G401.6 (cell line): Measurements from ENCODE around the gene USP24.
"Not testable (repeated sequence)": the region's sequence is repeated elsewhere in the genome, so short reads cannot be mapped to it uniquely, and the experiment has no call there.

Source experiments
- FAIRE-seq: peaks from 2 replicates; lab custom pipeline; 2012; peaks lifted over from hg19 to GRCh38; lab: Jason Lieb, UNC

USP24 gene

DNA sequence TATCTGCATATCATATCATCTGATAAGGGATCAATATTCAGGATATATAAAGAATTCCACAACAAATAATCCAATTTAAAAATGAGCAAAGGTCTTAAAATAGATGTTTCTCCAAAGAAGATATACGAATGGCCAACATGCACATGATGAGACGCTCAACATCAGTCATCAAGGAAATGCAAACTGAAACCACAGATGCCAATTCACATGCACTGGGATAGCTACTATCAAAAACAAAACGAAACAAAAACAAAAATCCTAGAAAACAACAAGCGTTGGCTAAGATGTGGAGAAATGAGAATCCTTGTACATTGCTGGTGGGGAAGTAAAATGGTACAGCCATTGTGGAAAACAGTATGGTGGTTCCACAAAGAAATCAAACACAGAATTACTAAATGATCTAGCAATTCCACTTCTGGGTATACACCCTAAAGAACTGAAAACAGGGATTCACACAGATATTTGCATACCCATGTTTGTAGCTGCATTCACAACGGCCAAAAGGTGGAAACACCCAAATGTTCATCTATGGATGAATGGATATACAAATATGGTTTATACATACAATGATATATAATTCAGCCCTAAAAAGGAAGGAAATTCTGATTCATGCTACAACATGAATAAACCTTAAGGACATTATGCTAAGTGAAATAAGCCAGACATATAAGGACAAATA is 96.4 kb downstream of the USP24 start:
- FAIRE-seq, result no peak

DNA sequence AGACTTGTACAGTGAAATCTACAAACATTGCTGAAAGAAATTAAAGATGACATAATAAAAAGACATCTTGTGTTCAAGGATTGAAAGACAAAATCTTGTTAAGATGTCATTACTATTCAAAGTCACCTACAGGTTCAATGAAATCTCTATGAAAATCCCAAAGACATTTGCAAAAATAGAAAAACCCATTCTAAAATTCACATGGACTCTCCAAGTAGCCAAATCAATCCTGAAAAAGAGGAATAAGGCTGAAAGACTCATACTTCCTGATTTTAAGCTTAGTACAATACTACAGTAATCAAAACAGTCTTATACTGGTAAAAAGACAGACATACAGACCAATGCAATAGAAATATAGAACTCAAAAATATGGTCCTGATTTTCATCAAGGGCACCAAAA is 97.2 kb downstream of the USP24 start:
- no peak for FAIRE-seq

DNA sequence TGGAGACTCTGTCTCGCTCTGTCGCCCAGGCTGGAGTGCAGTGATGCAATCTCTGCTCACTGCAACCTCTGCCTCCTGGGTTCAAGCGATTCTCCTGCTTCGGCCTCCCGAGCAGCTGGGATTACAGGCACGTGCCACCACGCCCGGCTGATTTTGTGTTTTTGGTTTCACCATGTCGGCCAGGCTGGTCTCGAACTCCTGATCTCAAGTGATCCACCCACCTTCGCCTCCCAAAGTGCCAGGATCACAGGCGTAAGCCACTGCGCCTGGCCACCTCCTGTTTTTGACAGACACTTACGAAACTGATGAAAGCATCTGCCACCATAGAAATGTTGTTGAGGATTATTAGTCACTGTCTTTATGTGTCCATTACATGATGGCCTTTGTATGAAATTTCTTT is 106.2 kb downstream of the USP24 start:
- not testable (repeated sequence) for FAIRE-seq

DNA sequence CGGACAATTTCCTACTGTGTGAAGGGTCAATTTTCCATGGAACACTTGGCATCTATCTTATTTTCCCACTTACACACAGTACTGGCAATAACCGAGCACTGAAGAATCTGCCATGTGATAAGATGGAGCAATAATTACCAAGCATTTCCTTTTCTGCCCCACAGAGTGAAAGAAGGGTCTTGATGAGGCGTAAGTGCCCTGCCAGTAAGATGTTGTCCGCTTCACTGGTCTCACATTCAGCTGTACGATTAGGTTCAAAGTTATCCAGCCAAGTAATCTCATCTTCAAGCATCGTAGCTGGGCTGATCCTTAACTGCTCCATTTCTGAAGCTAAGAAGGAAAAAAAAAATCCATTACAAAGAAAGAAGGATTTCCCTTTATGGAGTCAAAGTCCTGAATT is 108.1 kb downstream of the USP24 start:
- no peak for FAIRE-seq

DNA sequence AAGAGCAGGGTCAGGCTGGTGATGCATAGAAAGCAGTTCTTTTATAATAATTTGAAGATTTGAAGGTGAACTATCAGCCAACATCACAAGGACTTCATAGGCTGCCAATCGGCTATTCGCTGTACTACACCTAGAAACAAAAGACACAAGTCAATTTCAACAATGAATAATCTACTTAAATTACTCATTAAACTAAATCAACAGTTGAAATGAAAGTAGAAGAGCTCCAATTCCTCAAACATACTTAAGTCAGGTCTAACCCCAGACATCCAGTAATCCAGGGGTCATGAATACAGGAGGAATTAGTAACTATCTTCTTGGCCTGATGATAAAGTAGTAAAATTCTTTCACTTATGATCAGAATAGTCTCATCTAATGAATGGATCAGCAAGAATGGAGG is 111.3 kb downstream of the USP24 start:
- FAIRE-seq, result no peak

DNA sequence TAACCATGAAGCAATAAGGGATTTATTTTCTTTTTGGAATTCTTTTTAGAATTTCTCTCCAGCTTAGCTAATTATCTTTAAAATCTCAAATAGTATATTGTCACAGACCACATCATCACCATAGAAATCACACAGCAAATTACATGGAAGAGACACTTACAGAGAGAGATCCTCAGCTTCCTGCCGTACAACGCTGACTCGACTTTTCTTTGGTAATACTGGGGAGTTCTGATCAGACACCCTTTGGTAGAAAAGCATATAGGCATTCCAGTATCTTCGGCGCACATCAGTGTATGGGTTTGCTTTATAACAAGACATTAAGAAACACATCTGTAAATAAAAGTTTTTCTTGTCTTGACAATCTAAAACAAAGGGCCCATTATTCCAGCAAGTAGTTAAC is 120.1 kb downstream of the USP24 start:
- FAIRE-seq, result no peak

DNA sequence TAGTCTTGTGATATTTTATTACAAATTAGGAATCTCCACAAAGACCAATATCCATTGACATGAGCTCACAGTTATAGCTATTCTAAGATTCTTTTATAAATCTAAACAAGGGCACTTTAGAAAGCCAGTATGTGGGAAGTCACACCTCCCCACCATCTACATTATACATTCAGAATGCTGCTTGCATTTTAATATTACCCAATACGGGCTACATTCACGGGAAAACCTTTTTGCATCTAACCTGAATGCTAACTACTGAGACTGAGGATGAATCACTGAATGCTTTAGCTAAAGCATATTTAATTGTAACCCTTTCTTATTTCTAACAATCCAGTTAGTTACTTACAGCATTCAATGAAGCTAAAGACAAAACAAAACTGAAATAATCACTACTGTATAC is 122.7 kb downstream of the USP24 start:
- no peak for FAIRE-seq

DNA sequence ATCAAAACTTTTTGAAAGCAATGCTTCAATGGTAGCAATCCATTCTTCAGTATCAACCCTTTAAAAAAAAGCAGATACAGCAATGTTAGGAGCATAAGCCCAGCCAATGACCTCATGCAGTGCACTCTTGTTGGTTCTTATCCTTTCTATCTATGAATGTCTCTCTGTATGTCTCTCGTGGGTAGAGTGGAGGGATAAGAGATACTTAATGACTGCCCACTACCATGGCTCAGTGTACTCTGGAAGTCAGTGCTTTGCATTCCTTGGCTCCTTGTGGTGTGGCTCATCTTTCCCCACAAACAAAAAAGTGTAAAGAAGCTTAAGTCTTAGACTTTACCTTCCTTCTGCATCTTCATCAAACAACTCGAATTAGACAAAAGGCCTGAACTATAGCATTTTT is 125.5 kb downstream of the USP24 start:
- FAIRE-seq, result no peak

DNA sequence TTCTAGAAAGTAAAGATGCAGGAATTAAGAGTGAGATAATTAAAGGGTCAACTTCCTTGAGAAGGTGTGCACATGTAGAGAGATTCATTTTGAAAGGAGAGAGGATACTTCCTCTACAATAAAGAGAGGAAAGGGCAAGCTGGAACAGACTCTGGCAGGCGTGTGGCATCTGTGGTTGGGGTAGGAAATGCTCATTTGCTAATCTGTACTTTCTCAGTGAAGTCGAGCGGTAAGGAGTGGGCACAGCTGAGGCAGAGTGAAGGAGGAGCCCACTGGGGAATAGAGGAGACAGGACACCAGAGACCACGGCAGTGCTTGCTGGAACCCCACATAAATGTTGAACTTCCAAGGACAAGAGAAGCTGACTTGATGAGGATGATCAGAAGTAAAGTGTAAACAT is 126.8 kb downstream of the USP24 start:
- no peak for FAIRE-seq

DNA sequence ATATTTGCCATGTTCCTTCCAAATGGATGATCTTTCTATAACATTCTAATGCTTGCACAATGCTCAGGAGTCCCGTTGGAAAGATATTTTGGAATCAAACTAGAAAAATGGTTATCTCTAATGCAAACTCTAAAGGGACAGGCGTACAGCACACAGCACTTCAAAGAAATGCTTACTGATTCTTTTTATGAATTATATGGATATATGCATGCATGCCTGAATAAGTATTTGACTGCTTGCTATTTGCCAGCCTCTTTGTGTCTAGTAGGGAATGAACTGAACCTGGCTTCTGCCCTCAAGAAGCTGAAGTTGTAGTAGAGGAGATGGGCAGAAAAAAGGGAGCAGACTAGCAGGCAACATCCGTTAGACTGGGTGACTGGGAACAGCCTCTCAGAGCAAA is 127.7 kb downstream of the USP24 start:
- no peak for FAIRE-seq

DNA sequence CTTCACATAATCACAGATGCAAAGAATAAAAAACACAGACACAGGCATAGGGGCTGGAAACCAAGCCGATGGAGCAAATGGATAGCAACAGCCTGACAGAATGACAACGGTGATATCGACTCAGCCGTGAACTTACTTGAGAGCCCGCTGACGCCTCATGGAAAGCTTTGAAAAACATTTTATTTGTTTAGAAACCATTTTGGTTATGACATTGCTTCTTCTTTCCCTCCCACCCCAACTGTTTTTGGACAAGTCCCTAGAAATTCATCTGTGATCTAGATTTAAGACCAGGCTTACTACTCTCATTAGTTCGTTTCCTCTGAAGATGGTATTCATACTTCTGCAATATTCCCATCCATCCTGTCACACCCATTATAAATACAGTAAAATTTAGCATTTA is 130.9 kb downstream of the USP24 start:
- FAIRE-seq, result no peak

DNA sequence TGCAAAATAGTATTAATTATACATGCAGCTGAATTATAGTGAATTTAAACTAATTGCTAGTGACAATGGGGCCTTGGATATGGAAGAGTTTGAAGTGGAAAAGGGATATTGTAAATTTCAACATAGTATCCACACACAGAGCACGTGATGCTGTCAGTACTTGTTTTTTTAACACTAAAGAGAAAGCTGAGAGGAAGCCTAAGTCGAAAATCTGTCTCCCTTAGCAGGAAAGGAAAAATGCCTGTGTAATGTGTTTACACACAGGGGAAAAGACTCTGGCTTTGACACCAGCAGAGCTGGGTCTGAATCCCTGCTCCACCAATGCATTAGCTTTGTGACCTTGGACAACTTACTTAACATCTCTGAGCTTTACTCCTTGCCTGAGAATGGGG is 133.3 kb downstream of the USP24 start:
- no peak for FAIRE-seq

DNA sequence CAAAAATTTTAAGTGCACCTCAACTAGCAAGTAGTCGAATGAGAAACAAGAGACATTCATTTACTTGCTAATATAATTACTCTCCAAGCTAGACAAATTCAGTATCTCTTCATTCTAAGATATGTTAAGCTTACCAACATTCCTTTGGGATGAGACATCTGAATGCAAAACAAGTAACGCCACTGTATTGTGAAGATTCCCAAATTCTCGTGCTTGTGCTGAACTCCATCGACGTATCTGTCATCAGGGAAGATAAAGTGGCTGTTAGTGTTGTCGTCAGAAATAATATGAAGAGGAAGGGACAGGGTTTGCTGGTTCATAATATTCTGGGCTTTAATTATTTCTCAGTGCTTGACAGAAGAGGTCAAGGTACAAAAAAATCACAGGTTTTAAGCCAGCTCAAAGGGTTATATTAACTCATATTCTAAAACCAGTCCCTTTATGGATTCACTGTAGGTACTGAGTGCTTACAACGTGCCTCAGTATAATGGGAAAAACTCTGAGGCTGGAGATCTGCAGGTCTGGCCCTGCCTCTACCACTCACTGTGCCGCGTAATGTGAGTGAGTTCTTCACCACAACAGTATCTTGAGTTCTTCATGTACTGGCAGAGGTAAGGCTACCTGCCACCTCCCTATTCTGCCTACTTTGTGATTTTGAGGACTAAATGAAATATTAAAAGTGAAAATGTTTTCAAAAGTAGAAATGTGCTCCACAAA is 133.8 kb downstream of the USP24 start:
- FAIRE-seq, result no peak

DNA sequence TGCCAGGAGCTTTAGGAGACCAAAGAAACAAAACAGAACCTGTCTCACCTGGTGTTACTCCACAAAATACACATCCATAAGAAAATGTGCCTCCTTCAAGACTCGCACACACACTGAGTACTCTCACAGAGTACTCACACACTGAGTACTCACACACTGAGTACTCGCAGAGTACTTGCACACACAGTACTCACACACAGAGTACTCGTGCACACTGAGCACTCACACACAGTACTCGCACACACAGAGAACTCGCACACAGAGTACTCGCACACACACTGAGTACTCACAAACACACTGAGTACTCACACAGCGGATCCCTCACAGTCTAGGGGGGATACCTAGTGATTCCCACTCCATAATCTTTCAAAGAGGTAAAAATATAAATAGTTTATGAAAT is 135.5 kb downstream of the USP24 start:
- FAIRE-seq, result no peak

DNA sequence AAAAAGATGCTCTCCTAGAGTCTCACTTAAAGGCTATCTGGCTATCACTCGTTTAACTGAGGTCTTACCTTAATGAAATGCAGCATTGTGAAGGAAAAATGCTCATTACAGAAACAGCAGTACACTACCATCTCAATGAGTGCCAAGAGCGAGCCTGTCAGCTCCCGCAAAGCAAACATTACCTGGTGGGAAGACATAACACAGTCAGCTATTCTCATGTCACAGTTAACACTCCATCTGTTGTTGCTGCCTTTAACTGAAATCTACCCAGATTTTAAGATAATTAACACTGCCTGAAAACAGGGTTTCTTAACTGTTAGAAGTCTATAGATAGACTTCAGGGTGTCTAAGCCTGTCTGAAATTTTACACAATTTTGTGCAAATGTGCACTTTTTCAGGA is 136.7 kb downstream of the USP24 start:
- no peak for FAIRE-seq

DNA sequence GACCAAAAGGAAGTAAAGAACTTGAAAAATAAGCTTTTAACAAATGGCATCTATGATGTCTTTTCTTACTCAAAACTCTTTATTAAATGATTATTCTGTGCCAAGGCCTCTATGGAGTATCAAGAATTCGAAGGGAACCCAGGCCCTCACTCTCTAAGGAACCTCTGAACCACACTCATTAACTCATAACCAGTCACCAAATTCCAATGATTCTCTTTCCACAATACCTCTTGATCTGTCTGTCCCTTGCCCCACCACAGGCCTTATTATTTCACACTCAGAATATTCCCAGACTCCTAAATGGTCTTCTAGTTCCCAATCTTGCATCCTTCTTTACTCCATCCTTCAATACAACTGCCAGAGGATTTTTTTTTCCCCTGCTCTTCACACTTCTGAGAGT is 138.8 kb downstream of the USP24 start:
- FAIRE-seq, result no peak

DNA sequence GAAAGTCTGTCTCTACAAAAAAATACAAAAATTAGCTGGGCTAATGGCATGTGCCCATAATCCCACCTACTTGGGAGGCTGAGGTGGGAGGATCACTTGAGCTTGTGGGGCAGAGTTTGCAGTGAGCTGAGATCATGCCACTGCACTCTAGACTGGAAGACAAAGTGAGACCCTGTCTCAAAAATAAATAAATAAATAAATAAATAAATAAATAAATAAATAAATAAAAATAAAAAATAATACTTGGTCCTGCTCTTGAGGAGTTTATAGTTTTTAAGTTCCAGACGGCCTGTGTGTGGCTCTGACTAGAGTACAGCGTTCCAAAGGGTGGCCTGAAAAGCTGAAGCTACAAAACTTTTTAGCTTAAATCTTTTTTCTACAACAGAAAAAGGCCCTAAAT is 140.7 kb downstream of the USP24 start:
- no peak for FAIRE-seq

DNA sequence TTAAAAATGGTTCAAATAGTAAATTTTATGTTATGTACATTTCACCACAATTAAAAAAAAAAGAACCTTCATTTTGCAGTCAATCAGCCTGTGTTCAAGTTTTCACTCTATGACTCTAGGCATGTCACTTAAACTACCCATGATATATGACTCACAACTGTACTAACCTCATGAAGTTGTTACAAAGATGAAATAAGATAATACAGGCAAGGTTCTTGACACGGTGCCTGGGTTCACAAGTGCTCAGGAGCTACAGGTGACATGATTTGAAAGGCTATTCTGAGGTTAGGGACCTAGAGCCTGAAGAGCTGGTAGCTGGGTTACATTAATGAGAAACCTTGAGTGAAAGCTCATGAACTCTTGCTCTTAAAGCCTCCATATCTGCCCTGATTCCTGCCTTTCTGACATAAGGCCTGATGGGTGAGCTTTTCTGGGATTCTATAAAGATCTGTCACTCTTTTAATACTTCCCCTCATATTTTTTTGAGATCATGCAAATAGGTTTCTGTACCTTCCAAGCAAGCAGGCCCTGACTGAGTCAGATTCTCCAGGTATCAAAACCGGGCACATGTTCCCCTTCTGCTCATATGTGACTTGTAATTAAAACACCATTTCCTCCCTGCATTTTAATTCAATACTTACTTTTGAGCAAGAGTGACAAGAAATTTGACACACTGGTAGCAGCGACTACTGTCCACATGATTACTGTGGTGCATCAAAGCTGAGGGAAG is 141.8 kb downstream of the USP24 start:
- no peak for FAIRE-seq

DNA sequence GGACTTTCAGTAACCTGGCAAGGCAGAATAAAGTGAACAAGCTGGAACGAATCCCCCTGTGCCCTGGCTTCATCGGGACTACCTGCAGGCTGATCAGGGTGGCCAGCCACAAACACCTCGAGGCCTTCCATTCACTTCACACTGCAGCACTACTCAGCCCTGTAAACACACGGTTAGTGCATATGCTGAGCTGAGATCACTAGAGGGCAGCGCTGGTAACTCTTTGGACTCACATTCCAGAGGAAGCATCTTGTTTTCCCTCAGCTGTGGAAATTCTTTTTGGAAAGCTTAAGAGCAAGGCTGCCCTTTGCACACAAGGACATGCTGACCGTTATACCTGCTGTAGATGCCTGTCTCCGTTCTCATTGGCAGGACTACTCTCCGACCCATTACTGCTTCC is 143.7 kb downstream of the USP24 start:
- peak; percentile 60 for FAIRE-seq

DNA sequence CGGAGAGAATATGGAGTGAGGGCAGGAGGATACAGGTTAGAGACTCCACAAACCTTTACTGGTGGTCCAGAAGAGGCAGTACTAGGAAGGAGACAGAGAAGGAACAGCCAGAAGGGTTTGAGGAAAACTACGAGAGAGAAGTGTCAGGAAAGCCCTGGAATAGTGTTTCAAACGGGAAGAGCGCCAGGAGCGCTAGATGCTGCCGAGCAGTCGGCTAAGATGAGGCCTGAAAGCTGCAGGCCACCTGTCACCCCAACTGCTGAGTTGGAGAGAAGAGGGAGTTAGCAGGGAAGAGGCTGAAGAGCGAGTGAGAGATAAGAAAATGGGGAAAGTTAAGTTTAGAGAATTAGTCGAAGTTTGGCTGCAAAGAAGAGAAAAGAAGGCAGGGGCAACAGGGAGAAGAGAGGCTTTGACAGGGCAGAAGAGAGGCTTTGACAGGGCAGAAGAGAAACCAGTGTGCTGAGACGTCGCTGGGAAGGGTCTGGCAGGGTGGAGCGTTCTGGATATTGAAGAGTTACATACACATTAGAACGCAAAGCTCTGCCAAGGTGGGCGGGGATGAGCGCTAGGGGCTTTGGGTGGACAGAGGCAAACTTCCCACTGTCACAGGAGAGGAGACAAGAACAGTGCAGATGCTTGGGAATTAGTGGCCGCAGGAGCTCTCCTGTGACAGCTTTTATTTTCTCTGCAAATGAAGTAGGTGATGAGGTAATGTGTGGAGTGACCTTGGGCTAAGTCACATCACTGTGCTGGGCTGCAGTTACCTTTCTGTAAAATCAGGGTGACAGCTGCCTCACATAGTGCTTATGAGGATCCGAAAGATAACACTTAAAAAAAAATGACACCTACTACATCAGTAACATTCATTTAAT is 144.6 kb downstream of the USP24 start:
- no peak for FAIRE-seq

DNA sequence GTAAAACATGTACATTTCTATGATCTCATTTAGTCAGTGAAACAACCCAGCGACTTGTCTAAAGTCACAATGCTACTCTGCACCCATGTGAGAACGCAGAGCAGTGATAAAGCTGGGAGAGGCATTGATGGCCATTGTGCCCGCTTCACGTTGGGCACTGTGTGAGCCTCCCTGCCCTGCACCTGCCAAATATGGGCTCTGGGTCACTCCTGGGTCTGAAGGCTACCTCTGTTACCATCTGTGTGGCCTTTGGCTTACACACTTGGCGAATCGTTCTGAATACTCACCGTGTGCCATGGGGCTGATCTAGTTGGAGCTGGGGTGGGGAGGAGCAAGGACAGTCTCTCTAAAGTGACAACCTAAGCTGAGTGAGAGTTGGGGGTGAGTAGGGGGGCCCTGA is 145.9 kb downstream of the USP24 start:
- FAIRE-seq, result no peak

DNA sequence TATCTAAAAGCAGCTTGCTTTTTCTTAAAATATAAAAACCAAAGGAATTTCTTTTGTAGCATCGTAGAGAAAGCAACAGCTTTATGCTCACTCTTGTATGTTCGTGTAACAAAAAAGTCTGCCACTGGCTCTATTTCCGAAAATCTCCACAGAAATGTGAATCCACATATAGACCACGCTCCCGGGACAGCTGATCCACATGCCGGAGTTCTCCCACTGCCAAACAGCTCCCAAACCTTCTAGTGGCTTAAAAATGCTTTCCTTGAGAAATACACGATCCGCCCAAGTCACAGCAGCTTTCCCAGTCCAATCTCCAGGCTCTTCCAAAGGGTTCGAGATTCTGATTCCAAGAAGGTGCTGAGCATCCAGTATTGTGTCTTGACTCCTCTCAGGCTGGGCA is 146.5 kb downstream of the USP24 start:
- FAIRE-seq, result no peak

DNA sequence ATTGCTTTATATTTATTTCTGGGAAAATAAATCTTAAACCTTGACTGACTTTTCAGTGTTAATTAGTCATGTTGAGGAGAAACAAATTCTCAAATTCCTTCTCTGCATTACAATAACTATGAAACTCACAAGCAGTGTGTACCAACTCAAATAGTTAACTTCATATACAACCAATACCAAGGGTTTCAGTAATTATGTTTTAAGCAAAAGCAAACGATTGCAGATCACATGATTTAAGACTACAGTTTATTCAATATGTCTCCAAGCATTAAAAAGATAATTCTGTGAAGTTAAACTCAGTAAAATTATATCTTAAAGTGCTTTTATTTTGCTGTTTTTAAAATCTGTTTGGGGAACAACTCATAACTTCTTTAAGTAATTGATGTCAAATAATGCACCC is 147.2 kb downstream of the USP24 start:
- FAIRE-seq, result no peak
